Esophagus squamous epithelium (tissue), 4 donors: ENCODE measurements around the gene OAT.

Experiments
- POLR2A ChIP-seq, 4 donors: fragments of 450-650 bp; IDR thresholded peaks; one replicate each; pipeline ENCODE4 v1.6.1; 2017; ENCODE audit warnings: antibody characterized with exemption in 4 of 4, mild to moderate bottlenecking in 4 of 4, moderate library complexity in 3 of 4
- TF ChIP-seq, protein P1 (sequence below), 6 experiments: fragments of 450-650 bp in 4 of 6; fragments of 200-600 bp in 2 of 6; sonication (generic) in 2 of 6; IDR thresholded peaks; one replicate each; pipeline ENCODE4 v1.5.1; 2016 to 2019; ENCODE audit warnings: antibody characterized with exemption in 6 of 6, mild to moderate bottlenecking in 4 of 6, moderate library complexity in 4 of 6

DNA sequence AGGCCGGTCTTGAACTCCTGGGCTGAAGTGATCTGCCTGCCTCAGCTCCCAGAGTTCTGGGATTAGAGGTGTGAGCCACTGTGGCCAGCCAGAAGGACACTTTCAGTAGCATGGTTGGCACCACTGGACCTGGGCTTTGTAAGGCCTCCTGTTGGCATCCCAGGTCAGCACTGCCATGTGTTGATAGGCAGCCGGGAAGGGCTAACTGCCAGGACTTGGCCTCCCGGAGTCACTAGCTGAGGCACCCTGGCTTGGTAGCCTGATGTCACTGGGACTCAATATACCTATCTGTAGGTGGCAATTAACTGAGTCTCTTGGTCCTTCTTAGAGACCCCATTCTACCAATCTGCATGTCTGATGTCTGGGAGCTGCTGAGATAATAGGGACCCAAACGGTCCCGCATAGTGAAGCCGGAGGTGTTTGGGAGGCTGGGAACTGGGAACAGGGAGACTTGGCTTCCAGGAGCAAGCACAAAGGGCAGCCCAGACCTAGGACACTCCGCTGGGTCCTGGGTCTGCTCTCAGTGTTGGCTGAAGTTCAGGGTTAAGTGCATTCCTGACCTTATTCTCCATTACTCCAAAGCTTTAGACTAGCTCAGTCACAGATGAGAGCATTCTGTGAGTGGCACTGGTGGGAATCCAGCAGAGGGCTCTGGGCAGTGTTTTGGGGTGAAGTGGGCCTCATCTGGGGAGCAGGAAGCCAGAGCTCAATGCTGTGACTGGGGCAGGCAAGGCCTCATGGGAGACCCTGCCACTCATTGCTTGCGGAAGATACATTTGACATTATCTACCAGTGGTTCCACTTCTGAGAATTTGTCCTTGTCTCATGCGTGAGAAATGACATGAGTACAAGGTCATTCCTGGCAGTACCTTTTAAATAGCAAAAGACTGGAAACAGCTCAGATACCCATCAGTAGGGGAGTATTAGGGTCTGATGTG lies 45.6 kb upstream of the OAT start:
- TF ChIP-seq, protein P1, sequence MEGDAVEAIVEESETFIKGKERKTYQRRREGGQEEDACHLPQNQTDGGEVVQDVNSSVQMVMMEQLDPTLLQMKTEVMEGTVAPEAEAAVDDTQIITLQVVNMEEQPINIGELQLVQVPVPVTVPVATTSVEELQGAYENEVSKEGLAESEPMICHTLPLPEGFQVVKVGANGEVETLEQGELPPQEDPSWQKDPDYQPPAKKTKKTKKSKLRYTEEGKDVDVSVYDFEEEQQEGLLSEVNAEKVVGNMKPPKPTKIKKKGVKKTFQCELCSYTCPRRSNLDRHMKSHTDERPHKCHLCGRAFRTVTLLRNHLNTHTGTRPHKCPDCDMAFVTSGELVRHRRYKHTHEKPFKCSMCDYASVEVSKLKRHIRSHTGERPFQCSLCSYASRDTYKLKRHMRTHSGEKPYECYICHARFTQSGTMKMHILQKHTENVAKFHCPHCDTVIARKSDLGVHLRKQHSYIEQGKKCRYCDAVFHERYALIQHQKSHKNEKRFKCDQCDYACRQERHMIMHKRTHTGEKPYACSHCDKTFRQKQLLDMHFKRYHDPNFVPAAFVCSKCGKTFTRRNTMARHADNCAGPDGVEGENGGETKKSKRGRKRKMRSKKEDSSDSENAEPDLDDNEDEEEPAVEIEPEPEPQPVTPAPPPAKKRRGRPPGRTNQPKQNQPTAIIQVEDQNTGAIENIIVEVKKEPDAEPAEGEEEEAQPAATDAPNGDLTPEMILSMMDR (IDR thresholded peaks at IDR 0.05) = no peak
- no peak for TF ChIP-seq POLR2A (IDR thresholded peaks at IDR 0.05)
